GM19397 (cell line): ENCODE results near the gene DTWD2.
"Not testable (repeated sequence)": the region's sequence is repeated elsewhere in the genome, so short reads cannot be mapped to it uniquely, and the experiment has no call there.

Experiments
- ATAC-seq: cut with Tn5 transposase; IDR thresholded peaks from one replicate; pipeline ENCODE4 v1.9.1; 2021; ENCODE audit warnings: mild to moderate bottlenecking, moderate library complexity; ENCODE audit not compliant: unreplicated experiment

The DTWD2 gene

GRCh38 chr5:118998861-118999260 lies 10.5 kb upstream of the DTWD2 start:
- ATAC-seq, result not testable (repeated sequence)

GRCh38 chr5:118996098-118996497 lies 7.8 kb upstream of the DTWD2 start:
- ATAC-seq, result no peak

- ATAC-seq, result no peak
These were observed 6.2 kb upstream of the DTWD2 start for GRCh38 chr5:118994595-118994994.

- ATAC-seq, result not testable (repeated sequence)
These were observed 4.8 kb upstream of the DTWD2 start for GRCh38 chr5:118993118-118993517.

GRCh38 chr5:118992055-118992454 lies 3.7 kb upstream of the DTWD2 start:
- not testable (repeated sequence) for ATAC-seq

- no peak for ATAC-seq
These were observed 2.2 kb upstream of the DTWD2 start for GRCh38 chr5:118990582-118990981.

GRCh38 chr5:118989816-118990215 lies 1.5 kb upstream of the DTWD2 start:
- ATAC-seq, result no peak

- no peak for ATAC-seq
These were observed 476 bp upstream of the DTWD2 start for GRCh38 chr5:118988866-118989180.

- ATAC-seq, result no peak
These were observed 3.7 kb downstream of the DTWD2 start for GRCh38 chr5:118984602-118985001.

- ATAC-seq, result no peak
These were observed 6.6 kb downstream of the DTWD2 start for GRCh38 chr5:118981783-118982182.

GRCh38 chr5:118980438-118980837 lies 7.9 kb downstream of the DTWD2 start:
- no peak for ATAC-seq

- ATAC-seq, result no peak
These were observed 8.3 kb downstream of the DTWD2 start for GRCh38 chr5:118980017-118980416.

- not testable (repeated sequence) for ATAC-seq
These were observed 14.4 kb downstream of the DTWD2 start for GRCh38 chr5:118973779-118974445.

GRCh38 chr5:118968925-118969375 lies 19.4 kb downstream of the DTWD2 start:
- ATAC-seq, result no peak

GRCh38 chr5:118968406-118968911 lies 19.9 kb downstream of the DTWD2 start:
- no peak for ATAC-seq

- no peak for ATAC-seq
These were observed 21.3 kb downstream of the DTWD2 start for GRCh38 chr5:118967059-118967508.

- ATAC-seq, result no peak
These were observed 22.5 kb downstream of the DTWD2 start for GRCh38 chr5:118965890-118966289.

- ATAC-seq, result not testable (repeated sequence)
These were observed 23.4 kb downstream of the DTWD2 start for GRCh38 chr5:118964970-118965369.

GRCh38 chr5:118964388-118964787 lies 24.0 kb downstream of the DTWD2 start:
- not testable (repeated sequence) for ATAC-seq

- ATAC-seq, result no peak
These were observed 25.2 kb downstream of the DTWD2 start for GRCh38 chr5:118963169-118963568.

- ATAC-seq, result no peak
These were observed 27.8 kb downstream of the DTWD2 start for GRCh38 chr5:118960557-118960956.

- ATAC-seq, result no peak
These were observed 31.6 kb downstream of the DTWD2 start for GRCh38 chr5:118956727-118957126.

- no peak for ATAC-seq
These were observed 34.7 kb downstream of the DTWD2 start for GRCh38 chr5:118953652-118954005.
